HG02840 (cell line): Measurements from ENCODE around the gene RPS3.
"Not testable (repeated sequence)": the region's sequence is repeated elsewhere in the genome, so short reads cannot be mapped to it uniquely, and the experiment has no call there.

Source experiments
- ATAC-seq: cut with Tn5 transposase; IDR thresholded peaks from one replicate; pipeline ENCODE4 v1.9.1; 2021; ENCODE audit warnings: mild to moderate bottlenecking, moderate library complexity, moderate number of reproducible peaks; ENCODE audit not compliant: unreplicated experiment, low FRiP score

RPS3 gene

GRCh38 chr11:75399344-75400145, at the start of gene RPS3:
Gene RPS3, plus strand, starts transcription at chr11:75399518. Its CDS starts 30 bp downstream, at chr11:75399548.
- peak; percentile 85 for ATAC-seq

GRCh38 chr11:75349521-75350116, 49.7 kb upstream of the RPS3 start:
- no peak for ATAC-seq

GRCh38 chr11:75350122-75350742, 49.1 kb upstream of the RPS3 start:
- ATAC-seq = no peak

GRCh38 chr11:75350743-75351540, 48.4 kb upstream of the RPS3 start:
- ATAC-seq = no peak

GRCh38 chr11:75351541-75351790, 47.9 kb upstream of the RPS3 start, which contains the start of gene ARRB1:
Gene ARRB1, minus strand, starts transcription at chr11:75351661. Its CDS starts 54 bp downstream, at chr11:75351607.
- ATAC-seq = no peak

- no peak for ATAC-seq
Observed at GRCh38 chr11:75351791-75352587, 47.3 kb upstream of the RPS3 start.

- no peak for ATAC-seq
Observed at GRCh38 chr11:75352588-75353206, 46.6 kb upstream of the RPS3 start.

GRCh38 chr11:75355051-75355450, 44.3 kb upstream of the RPS3 start:
- ATAC-seq = no peak

GRCh38 chr11:75356613-75357012, 42.7 kb upstream of the RPS3 start:
- no peak for ATAC-seq

GRCh38 chr11:75362285-75362684, 37.0 kb upstream of the RPS3 start:
- ATAC-seq = not testable (repeated sequence)

GRCh38 chr11:75365711-75366181, 33.6 kb upstream of the RPS3 start:
- ATAC-seq = no peak

- not testable (repeated sequence) for ATAC-seq
Observed at GRCh38 chr11:75366826-75367225, 32.5 kb upstream of the RPS3 start.

- no peak for ATAC-seq
Observed at GRCh38 chr11:75369560-75370255, 29.6 kb upstream of the RPS3 start.

GRCh38 chr11:75371949-75372876, 27.1 kb upstream of the RPS3 start:
- no peak for ATAC-seq

GRCh38 chr11:75373201-75373600, 26.1 kb upstream of the RPS3 start:
- no peak for ATAC-seq

- no peak for ATAC-seq
Observed at GRCh38 chr11:75374646-75375045, 24.7 kb upstream of the RPS3 start.

- no peak for ATAC-seq
Observed at GRCh38 chr11:75375626-75376025, 23.7 kb upstream of the RPS3 start.

GRCh38 chr11:75376175-75376574, 23.1 kb upstream of the RPS3 start:
- ATAC-seq = no peak
